ENCODE measurements around the gene YES1. TPM values are rescaled to one million over a fixed set of nuclear protein-coding genes. Genes with fewer than 3 reads are reported as not detected.

Gene YES1
- polyA plus RNA-seq, 1 donor (not counting 4 experiments of a cell fraction or from before 2014, with no cell fraction given) = 22.9 TPM

DNA sequence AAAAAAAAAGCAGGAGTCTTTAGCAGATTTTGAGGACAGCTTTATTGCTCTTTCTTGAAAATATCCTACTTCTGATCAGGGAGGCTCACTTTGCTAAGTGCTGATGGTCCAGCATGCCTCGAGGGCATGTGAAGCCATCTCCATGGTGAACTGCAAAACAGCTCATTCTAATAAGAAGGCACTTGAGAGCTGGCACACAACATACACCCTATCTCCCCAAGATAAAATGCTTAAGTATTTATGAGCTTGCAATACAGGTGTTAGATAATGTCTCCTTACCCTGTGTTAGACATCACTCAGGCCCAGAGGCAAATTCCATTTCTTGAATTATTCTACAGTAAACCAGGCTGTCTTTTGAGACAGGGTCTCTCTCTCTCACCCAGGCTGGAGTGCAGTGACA is 102.3 kb downstream of the YES1 start:
- FAIRE-seq (no peak), DNase-seq (ENCODE audit: low read depth, low spot score) (no peak)
- H3K4me1 ChIP-seq (ENCODE audit: control insufficient read depth, extremely low read depth, insufficient read depth, low read length) = peaks cover 10% of the 10 kb centered on the region
- peaks cover 5 to 9% of the 10 kb centered on the region in 2 experiments for H3K36me3 ChIP-seq (ENCODE audit: control insufficient read depth in 2 of 2, extremely low read depth in 1 of 2, insufficient read depth in 2 of 2, low read length in 2 of 2)
- no peak for TF ChIP-seq EZH2 (IDR thresholded peaks at IDR 0.05; ENCODE audit: low read length)
- TF ChIP-seq, protein P1, sequence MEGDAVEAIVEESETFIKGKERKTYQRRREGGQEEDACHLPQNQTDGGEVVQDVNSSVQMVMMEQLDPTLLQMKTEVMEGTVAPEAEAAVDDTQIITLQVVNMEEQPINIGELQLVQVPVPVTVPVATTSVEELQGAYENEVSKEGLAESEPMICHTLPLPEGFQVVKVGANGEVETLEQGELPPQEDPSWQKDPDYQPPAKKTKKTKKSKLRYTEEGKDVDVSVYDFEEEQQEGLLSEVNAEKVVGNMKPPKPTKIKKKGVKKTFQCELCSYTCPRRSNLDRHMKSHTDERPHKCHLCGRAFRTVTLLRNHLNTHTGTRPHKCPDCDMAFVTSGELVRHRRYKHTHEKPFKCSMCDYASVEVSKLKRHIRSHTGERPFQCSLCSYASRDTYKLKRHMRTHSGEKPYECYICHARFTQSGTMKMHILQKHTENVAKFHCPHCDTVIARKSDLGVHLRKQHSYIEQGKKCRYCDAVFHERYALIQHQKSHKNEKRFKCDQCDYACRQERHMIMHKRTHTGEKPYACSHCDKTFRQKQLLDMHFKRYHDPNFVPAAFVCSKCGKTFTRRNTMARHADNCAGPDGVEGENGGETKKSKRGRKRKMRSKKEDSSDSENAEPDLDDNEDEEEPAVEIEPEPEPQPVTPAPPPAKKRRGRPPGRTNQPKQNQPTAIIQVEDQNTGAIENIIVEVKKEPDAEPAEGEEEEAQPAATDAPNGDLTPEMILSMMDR (optimal IDR thresholded peaks at IDR 0.05 in 1 of 3, IDR thresholded peaks at IDR 0.05 in 1 of 3, conservative IDR thresholded peaks at IDR 0.05 in 1 of 3; ENCODE audit: extremely low read depth in 1 of 3, insufficient read depth in 2 of 3, low read length in 3 of 3) = no peak
- no peaks in the 10 kb centered on the region for H3K9me3 ChIP-seq (ENCODE audit: control insufficient read depth, low read depth, low read length)
- H3K27me3 ChIP-seq (ENCODE audit: control insufficient read depth, extremely low read depth, insufficient read depth, low read length) = no peaks in the 10 kb centered on the region
- dilution Hi-C loops (cut with MboI; ENCODE audit: extremely low pct_ligation_motif_present, low sequenced_read_pairs) = no loop called here
- H3K4me3 ChIP-seq (ENCODE audit: control insufficient read depth in 2 of 3, extremely low read depth in 1 of 3, insufficient read depth in 2 of 3, low read depth in 1 of 3, low read length in 3 of 3) = no peak overlapping the region
- no peak overlapping the region for H3K27ac ChIP-seq (ENCODE audit: control insufficient read depth, insufficient read depth, low read length)
- H3K9ac ChIP-seq (ENCODE audit: control insufficient read depth, extremely low read depth, insufficient read depth, low read length) = no peak overlapping the region
- no peaks in the 10 kb centered on the region for H4K20me1 ChIP-seq (ENCODE audit: control insufficient read depth, extremely low read depth, insufficient read depth, low read length)
- peaks cover 39% of the 10 kb centered on the region for H3K79me2 ChIP-seq (ENCODE audit: control insufficient read depth, insufficient read depth, low read length)
- H3K4me2 ChIP-seq (ENCODE audit: control insufficient read depth, extremely low read depth, insufficient read depth, low read depth, low read length) = no peak overlapping the region
- no peaks in the 10 kb centered on the region for H3K9me1 ChIP-seq (ENCODE audit: control insufficient read depth, extremely low read depth, insufficient read depth, low read length)
- no peak overlapping the region for H2AFZ ChIP-seq (ENCODE audit: control insufficient read depth, low read length)

GRCh38 chr18:708096-708495 is 103.9 kb downstream of the YES1 start:
- Histone ChIP-seq H3K9me1 (ENCODE audit: control insufficient read depth, extremely low read depth, insufficient read depth, low read length) (no peaks in the 10 kb centered on the region), H3K27ac (ENCODE audit: control insufficient read depth, insufficient read depth, low read length) (no peak overlapping the region), H3K27me3 (ENCODE audit: control insufficient read depth, extremely low read depth, insufficient read depth, low read length) (no peaks in the 10 kb centered on the region), H3K4me3 (ENCODE audit: control insufficient read depth in 2 of 3, extremely low read depth in 1 of 3, insufficient read depth in 2 of 3, low read depth in 1 of 3, low read length in 3 of 3) (no peak overlapping the region), H3K9me3 (ENCODE audit: control insufficient read depth, low read depth, low read length) (no peaks in the 10 kb centered on the region), H3K36me3 (ENCODE audit: control insufficient read depth in 2 of 2, extremely low read depth in 1 of 2, insufficient read depth in 2 of 2, low read length in 2 of 2) (peaks cover 7 to 9% of the 10 kb centered on the region in 2 experiments), H3K9ac (ENCODE audit: control insufficient read depth, extremely low read depth, insufficient read depth, low read length) (no peak overlapping the region), H3K4me2 (ENCODE audit: control insufficient read depth, extremely low read depth, insufficient read depth, low read depth, low read length) (no peak overlapping the region), H4K20me1 (ENCODE audit: control insufficient read depth, extremely low read depth, insufficient read depth, low read length) (no peaks in the 10 kb centered on the region), H3K79me2 (ENCODE audit: control insufficient read depth, insufficient read depth, low read length) (peaks cover 39% of the 10 kb centered on the region), H3K4me1 (ENCODE audit: control insufficient read depth, extremely low read depth, insufficient read depth, low read length) (peaks cover 20% of the 10 kb centered on the region), H2AFZ (ENCODE audit: control insufficient read depth, low read length) (no peak overlapping the region)
- DNase-seq (ENCODE audit: low read depth, low spot score) (no peak), FAIRE-seq (no peak)
- TF ChIP-seq, protein P1 (optimal IDR thresholded peaks at IDR 0.05 in 1 of 3, IDR thresholded peaks at IDR 0.05 in 1 of 3, conservative IDR thresholded peaks at IDR 0.05 in 1 of 3; ENCODE audit: extremely low read depth in 1 of 3, insufficient read depth in 2 of 3, low read length in 3 of 3) = no peak
- dilution Hi-C loops (cut with MboI; ENCODE audit: extremely low pct_ligation_motif_present, low sequenced_read_pairs) = no loop called here

Data from keratinocyte (primary cell).